ENCODE data around the gene TTLL9.
"Not testable (repeated sequence)": the region's sequence is repeated elsewhere in the genome, so short reads cannot be mapped to it uniquely, and the experiment has no call there.

TTLL9 gene

DNA sequence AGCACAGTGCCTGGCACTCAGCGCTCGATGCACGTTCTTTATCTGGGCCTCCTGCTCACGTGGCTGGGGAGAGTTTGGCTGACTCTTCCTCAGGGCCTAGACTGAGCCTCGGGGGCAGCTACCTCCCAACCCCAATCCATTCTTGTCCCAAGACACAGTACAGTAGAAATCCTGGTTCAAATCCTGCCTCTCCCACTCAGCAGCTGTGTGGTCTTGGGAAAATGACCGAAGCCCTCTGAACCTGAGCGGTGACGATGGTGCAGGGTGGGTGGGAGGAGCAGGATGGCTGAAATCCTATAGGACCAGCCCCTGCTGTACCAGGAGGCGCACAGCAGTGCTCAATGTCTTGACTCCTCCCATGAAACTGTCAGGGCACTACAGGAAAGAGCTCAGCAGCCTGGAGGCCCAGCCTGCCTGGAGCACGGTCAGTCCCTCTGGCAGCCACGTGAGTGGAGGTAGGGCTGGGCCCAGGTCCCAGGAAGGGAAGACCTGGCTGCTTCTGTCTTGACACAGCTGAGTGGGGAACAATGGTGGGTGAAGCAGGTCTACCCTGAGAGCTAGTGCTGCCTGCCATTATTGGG is 49.9 kb downstream of the TTLL9 start:
- no peak for FAIRE-seq

- not testable (repeated sequence) for FAIRE-seq
These were observed 51.0 kb downstream of the TTLL9 start for GRCh38 chr20:31921480-31921879.

- no peak for FAIRE-seq
These were observed 51.7 kb downstream of the TTLL9 start for GRCh38 chr20:31922181-31922580.

DNA sequence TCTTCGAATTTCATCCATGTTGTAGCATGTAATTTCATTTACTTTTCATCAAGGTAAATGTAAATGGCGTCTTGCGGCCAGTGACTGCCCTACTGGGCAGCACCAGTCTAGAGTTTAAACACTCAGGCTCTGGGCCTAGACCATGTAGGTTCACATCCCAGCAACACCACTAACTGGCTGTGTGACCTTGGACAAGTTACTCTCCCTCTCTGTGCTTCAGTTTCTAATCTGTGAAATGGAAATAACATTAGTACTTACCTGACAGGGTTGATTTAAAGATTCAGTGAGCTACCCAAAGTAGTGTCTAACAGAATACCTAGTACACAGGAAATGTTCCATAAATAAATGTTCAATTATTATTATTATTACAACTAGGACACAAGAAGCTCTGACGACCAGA is 52.2 kb downstream of the TTLL9 start:
- no peak for FAIRE-seq

DNA sequence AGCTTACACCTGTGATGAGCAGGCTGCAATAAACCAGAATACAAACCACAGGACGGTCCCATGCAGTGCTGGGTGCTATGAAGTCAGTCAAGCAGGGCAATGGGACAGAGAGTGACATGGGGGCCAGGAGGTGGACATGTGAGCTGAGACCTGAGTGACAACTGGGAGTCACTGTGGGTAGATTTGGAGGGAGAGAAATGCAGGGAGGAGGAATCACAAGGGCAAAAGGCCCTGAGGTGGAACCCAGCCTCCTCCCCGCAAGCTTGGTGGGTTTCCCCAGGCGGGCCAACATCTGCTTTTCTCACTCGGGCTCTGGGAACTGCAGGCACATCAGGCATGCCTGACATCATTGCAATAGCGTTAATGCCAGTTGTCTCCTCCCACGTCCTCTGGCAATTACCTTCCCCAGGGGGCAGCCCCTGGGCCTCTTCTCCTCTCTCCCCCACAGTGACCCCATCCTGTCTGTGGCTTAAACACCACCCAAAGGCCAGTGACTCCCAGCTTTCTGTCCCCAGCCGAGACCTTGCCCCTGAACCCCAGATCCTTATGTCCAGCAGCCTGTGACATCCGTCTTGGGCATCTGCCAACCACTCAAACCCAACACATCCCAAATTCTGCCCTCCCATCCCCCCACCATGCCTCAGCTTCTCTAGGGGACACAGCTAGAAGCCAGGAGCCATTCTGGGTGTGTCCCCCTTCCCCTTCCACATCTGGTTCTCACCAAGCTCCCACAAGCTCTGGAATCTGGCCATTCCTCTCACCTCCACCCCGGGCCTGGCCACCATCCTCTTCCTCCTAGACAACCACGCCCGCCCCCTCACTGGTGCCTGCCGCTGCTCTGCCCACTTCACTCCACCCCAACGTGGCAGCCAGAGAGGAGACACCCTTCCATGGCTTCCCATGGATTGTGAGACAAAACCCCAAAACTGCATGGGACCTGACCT is 53.2 kb downstream of the TTLL9 start:
- FAIRE-seq, result no peak

- no peak for FAIRE-seq
These were observed 54.1 kb downstream of the TTLL9 start for GRCh38 chr20:31924561-31924960.

GRCh38 chr20:31925631-31926030 is 55.2 kb downstream of the TTLL9 start:
- FAIRE-seq, result no peak

DNA sequence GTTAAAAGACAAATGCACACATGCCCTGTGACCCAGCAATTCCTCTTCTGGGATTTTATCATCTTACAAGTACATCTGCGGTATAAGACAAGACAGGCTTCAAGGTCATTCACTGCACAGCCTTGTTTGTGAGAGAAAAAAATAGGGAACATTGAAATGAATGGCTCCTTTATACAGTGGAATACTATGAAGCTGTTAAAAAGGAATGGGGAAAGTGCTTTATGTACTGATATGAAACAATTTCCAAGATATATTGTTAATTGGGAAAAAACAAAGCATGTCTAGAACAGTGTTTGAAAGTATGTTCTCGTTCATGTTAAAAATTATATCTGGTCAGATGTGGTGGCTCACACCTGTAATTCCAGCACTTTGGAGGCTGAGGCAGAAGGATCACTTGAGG is 56.1 kb downstream of the TTLL9 start:
- FAIRE-seq, result no peak

DNA sequence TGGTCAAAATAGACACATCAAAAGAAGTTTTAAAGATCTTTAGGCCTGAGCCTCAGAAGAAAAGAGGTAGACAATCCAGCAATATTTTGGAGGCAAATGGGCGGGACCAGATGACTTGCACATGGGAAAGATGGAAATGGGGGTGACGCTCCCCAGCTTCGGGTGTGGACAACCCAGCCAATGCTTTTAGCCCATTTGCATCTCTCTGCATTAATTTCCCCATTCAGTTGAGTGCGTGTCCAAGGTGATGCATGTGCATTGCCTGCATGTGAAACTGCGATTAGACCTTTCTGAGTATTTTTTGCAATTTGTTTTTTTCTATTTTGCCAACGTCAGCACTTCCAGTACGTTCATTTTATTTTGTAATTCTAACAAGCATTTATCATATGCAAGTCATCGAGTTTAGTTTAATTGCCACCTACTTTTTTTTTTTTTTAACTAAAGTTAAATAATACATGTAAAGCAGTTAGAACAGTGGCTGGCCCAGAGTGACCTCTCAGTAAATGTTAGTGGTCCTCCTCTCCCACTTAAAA is 57.3 kb downstream of the TTLL9 start:
- no peak for FAIRE-seq

GRCh38 chr20:31929631-31930030 is 59.2 kb downstream of the TTLL9 start:
- FAIRE-seq, result not testable (repeated sequence)

DNA sequence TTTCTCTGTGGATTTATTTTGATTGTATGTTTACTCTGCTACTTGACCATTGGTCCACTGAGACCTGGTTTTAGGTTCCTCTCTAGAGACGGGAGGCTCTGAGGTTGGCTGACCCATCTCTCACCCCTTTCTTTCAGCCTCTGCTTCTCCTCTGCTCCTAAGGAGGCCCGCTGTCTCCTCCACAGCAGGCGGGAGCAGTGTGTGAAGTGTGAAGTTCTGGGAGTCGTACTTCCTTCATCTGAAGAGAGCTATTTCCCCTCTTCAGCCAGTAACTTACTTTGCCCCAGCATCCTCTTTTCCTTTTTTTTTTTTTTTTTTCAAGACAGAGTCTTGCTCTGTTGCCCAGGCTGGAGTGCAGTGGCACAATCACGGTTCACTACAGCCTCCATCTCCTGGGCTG is 60.3 kb downstream of the TTLL9 start:
- FAIRE-seq, result no peak

DNA sequence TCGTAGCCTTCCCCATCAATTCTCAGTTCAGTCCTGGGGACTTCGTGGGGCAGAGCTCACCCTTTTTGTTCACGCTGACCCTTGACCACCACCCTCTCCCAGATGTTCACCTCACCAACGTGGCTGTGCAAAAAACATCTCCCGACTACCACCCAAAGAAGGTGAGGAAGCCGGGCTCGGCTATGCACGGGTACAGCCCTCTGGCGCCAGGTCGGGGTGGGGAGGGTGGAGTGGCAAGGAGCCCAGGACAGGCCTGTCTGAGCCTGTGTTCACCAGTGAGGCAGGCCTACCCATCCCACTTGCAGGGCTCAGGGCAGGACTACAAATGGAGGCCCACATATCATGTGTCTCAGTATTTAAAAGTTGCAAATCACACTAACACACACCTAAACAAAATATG is 63.3 kb downstream of the TTLL9 start:
- FAIRE-seq, result no peak

DNA sequence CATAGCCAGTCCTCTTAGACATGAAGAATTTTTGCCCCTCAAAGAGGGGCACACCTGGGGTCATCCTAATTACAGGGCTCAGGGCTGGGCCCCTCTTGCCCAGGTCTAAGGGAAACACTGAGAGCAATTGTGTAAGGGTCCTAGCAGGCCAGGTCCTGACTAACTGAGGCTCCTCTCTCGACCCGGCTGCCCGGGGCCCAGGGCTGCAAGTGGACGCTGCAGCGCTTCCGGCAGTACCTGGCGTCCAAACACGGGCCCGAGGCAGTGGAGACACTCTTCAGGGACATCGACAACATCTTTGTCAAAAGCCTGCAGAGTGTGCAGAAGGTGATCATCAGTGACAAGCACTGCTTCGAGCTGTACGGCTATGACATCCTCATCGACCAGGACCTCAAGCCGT is 64.1 kb downstream of the TTLL9 start:
- no peak for FAIRE-seq

GRCh38 chr20:31934968-31935764 is 64.7 kb downstream of the TTLL9 start:
- FAIRE-seq, result no peak

- no peak for FAIRE-seq
These were observed 66.0 kb downstream of the TTLL9 start for GRCh38 chr20:31936420-31936819.

DNA sequence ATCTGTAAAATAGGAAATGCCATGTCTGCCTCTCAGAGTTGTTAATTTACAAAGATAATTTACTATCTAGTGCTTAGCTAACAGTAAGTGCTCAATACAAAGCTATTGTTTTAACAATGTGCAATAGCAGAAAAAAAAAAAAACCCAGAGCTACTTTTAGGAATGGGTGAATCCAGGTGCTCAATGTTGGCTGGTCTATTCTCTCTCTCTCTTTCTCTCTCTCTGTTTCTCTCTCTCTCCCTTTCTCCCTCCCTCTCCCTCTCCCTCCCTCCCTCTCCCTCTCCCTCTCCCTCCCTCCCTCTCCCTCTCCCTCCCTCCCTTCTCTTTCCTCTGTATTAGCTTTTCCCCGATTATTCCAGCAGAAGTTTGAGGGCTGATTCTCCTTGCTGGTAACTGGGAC is 67.4 kb downstream of the TTLL9 start:
- FAIRE-seq, result no peak

GRCh38 chr20:31939661-31940060 is 69.2 kb downstream of the TTLL9 start:
- FAIRE-seq, result no peak

GRCh38 chr20:31943052-31943471 is 72.6 kb downstream of the TTLL9 start:
- FAIRE-seq, result no peak

DNA sequence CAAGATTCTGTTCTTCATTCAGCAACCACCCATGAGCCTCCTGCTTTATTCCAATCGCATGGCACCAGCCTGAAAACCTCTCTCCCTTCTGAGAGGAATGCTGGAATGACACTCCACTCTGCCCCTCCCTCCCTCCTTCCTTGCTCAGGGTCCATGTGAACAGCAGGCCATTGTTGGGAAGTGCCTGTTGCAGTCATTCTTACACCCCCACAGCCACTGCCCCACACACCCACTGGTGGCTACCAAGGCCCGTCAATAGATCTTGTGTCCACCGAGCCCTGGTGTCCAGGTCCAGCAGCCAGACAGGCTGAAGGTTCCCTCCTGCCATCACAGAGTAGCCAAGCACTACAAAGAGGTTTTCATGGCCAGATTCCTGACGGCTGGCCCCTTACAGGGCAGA is 74.9 kb downstream of the TTLL9 start:
- no peak for FAIRE-seq

- FAIRE-seq, result no peak
These were observed 75.4 kb downstream of the TTLL9 start for GRCh38 chr20:31945785-31946184.

DNA sequence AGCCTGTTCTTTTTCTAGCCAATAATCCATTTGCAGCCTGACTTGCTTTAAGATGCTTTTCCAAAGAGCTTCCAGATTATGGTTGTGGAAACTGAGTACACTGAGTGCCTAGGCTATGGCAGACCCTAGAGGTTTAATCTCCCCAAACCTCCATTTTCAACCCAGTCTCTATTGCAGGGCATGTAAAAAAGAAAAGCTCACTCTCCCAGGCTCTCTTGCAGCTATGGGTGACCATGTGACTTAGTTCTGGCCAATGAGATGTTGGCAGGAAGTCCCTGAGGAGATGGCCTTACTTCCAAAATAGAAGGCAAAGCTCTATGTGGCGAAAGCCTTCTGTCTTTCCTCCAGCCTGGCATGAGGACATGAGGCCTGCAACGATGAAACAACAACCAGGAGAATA is 77.6 kb downstream of the TTLL9 start:
- no peak for FAIRE-seq

- FAIRE-seq, result no peak
These were observed 79.6 kb downstream of the TTLL9 start for GRCh38 chr20:31949877-31950646.

GRCh38 chr20:31951203-31951529 is 80.7 kb downstream of the TTLL9 start:
- no peak for FAIRE-seq

All from A204.1 (cell line).